CD4-positive, alpha-beta T cell treated with Interleukin-6 at 100 ng/mL for 8 hours (primary cell): Measurements from ENCODE around the gene INSIG2.

ENCODE experiments used
- DNase-seq: peaks from one replicate; pipeline ENCODE4 v3.0.0-alpha.2; 2020; ENCODE audit warnings: mixed read lengths, low spot score

The INSIG2 gene

DNA sequence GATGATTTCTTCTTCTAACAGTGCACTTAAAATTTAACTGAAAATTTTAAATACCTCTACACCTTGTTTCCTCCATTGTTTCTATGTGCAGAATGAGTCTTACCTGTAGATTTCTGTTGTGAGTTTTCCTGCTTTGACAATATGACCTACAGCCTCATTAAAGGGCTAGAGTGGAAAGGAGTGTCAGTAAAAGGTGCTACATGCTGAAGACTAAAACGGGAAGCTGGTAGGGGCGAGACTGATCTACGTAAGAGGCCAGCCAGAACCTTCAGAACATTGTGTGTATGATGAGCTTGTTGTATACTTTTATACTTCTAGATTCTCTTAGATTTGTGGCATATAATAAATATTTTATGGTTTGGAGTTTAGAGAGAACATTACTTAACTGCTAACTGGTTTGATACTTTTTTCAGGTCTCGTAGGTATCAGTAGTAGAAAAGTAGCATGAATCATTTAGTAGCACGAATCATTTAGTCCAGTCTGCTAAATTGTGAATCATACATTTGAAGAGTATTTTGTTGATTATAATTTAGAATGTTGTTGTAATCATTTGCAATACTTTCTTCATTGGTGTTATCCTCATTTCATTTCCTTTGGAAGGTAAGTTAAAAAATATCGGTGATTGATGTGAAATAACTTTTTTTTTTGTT is 14.3 kb downstream of the INSIG2 start:
- DNase-seq: no peak

DNA sequence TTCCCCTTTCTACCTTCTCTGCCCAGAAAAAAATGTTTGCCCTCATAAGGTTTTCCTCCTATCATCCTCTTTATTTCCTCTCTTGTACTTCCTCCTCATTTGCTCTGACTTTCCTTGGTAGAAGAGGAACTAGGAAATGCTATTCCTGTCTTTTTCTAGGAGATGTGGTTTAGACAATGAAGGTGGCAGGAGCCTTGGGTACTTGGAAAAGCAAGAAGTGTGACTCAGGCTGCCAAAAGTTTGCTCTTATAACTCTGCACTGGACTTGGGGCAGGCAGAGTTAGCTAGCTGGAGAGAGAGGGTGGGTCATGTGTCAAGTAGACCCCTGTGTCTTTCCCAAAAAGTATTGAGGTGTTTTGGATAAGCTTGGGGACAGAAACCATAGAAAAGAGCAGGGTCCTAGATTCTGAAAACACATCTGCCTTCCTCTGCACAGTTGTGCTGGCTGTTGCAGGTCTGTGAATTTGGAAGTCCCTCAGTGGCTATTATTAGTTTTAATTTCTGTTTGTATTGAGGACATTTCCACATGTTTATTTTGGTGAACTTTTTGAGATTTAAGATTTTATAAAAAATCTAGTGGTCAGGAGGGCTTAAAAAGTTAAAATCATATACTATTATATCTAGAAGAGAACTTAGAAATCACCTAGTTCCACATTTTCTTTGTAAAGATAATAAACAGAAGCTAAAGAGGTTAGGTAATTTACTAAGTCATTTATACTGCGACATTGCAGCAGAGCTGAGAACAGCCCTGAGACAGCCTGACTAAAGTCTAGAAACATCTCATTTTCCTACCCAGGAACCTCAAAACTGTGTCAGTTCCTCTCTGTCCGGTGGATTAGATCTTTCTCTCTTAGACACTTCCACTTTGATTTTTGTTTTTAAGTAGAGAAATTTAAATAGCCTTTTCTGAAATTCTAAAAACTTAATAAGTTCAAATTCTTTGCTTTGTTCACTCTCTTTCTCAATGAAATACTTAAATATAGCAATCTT is 16.0 kb downstream of the INSIG2 start:
- DNase-seq: no peak

DNA sequence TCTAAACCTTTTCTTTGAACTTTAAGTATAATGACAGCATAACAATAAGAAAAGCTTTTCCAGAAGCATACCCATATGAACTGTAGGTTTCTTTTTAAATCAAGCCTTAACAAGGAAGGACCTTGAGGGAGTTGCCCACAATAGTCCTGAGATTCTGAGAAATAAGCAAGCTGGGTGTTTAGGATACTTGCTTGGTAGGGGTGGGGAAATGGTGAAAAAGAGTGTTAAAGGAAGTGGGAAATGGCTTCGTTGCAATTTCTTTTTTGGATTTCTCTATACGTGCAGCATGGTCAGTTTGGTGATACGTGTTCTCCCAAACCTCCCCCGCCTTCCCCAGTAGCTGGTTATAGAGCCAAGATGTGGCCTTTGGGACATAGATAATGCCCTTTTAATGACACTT is 17.2 kb downstream of the INSIG2 start:
- DNase-seq: no peak

DNA sequence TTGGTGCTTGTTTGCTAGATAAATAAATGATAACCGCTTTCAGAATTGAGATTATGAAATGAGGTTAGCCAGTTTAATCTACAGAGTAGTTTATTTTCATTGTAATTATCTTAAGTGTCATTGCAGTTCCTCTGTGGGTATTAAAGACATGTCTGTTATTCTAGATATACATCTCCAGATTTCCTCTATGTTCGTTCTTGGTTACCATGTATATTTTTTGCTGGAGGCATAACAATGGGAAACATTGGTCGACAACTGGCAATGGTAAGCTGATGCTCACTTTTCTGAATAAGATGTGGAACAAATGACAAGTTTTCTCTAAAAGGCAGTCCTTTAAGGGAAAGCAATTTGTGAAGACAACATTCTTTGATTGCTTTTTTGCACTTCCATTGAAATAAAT is 18.7 kb downstream of the INSIG2 start:
- no peak for DNase-seq

DNA sequence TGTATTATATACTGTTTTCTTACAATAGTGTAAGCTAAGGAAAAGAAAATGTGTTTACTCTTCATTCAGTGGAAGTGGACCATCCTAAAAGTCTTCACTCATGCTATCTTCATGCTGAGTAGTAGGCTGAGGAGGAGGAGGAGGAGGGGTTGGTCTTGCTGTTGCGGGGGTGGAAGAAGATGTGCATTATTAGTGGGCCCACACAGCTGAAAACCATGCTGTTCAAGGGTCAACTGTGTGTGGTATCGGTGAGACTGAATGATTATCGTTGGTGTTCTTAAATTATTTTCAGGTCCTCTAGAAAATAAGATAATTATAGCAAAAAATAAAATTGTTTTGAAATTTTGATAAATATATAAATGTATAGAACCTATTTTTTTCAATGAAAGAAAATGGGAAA is 22.0 kb downstream of the INSIG2 start:
- DNase-seq: no peak

DNA sequence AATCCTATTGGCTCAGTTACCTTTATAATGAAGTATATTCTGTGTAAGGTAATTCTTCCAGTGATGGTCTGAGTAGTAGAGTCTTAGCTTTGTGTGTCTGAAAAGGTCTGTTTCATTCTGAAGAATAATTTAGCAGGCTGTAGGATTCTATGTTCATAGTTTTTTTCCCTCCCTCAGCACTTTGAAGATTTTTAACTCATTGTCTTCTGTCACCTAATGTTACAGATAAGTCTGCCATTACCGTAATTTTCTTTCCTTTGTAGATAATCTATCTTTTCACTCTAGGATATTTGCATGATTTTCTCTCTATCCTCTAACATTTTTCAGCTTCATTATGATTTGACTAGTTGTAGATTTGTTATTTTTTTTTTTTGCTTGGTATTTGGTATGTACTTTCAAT is 22.7 kb downstream of the INSIG2 start:
- DNase-seq: no peak

DNA sequence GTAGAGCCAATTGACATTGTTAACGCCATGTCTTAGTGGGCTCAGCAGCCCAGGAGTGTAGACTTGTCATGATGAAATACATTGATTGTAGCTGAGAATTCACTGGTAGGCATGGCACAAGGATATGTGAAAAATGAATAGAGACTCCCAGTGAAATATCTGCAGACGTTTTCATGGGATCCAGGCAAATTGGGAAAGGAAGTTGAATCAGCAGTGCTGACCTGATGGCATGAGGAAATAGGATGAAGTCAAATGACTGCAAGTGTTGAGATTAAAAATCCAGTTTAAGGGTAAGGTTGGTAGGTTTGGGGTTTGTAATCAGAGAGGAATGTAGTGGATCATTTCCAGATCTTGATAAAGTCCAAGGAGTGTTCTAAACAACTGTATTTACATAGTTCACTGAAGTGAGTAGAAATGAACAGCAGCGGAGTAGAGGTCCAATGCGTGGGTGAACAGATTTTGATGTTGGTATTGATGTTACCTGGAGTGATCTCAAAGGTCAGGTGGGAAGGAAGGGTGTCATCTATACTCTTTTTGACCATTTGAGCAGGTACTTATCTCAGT is 24.6 kb downstream of the INSIG2 start:
- DNase-seq: no peak

DNA sequence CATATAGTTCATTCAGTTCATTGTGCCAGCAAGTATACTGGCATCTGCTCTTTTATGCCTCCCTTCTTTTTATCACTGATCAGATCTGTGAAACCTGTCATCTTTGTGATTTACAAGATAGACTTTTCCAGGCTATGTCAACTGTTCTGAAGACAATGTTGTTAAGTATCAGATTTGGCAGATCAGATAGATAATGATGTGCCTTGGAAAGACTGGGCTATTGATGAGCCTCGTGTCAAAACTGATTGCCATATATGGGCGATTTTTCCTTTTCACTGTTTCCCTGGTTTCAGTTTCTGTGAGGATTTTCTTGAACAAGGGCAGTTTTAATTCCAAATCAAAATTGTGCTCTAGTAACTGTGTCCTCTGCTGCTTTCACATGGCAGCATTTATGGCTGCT is 26.6 kb downstream of the INSIG2 start:
- no peak for DNase-seq

DNA sequence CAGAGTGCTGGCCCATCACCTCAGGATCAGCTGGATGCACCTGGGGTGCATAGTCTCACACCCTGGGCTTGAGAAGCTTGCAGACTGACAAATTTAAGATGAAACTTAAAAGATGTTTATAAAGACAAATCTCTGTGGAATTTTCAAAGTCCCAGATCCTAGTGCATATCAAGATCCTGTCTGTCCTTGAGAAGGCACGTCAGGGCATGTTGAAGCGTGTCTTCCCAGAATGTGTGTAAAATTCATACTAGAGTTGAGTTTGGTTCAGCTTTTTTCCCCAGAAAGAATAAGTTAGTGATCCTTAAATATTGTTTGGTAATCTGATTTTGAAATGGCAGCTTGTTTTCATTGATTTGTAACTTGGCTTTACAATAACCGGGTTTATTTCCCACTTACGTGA is 27.5 kb downstream of the INSIG2 start:
- DNase-seq: no peak

DNA sequence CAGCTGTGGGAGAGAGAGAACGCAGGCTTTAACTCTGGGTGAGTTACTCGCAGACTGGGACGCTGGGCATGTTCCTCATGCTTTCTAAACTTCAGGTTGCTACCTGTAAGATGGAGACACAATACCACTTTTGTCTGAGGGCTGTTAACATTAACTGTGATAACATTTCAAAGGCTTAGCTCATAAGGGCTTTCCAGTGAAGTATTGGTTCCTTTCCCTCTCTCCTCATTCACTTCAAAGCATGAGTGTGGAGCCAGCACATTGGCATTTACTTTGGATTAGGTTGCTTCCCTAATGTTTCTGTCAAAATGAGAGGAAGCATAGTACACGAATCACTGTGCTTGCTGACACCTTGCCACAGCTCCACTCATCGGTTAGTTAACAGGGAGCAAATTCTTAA is 30.2 kb downstream of the INSIG2 start:
- DNase-seq: no peak

DNA sequence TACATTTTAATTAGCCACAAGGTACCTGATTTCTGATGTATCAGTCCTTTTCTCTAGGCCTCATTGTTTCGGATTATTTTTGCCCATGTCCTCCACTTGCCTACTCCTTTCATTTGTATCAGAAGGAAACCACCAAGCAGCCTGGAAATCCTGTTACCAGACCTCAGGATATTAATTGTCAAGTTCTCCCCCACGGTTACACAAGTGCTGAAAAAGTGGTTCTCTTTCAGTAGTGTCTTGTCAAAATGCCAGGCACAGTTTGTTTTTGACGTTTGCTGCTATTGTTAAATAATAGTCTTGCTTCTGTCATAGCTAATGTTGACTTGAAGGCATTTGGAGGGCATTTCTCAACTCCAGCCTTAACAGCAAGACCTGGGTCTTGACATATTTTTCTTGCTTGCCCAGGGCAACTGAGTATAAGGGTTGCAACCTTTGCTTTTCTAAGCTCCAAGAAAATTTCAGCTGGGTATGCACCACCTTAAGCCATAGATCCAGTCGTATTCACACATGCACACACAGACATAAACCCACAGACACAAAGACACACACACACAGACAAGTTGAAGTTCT is 31.0 kb downstream of the INSIG2 start:
- DNase-seq: no peak

DNA sequence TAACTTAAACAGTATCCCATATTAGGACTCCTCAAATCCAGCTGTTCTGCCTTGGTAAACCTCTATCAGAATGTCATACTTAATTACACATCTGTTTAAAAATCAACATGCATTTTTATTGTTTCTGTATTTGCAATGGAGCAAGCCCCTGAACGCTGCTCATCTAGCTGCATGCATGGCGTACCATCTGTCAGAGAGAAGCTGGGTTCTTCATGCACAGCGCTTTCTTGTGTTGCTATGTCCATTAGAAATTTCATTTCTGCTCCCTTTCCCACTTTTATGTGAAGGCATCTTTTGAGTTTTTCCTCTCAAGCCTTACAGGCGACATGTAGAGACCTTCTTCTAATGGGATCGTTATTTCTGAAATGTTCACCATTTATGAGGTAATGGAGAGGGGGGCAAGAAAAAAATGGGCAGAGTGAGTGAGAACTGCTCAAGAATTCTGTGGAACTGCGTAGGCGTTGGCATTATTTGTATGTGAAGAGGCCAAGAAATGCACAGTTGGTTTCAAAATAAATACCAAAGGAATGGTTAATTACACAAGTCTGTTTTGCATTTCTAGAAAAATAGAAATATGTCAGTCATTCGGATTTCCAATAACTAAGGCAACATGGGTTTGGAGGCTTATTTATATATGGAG is 31.6 kb downstream of the INSIG2 start:
- DNase-seq: no peak

DNA sequence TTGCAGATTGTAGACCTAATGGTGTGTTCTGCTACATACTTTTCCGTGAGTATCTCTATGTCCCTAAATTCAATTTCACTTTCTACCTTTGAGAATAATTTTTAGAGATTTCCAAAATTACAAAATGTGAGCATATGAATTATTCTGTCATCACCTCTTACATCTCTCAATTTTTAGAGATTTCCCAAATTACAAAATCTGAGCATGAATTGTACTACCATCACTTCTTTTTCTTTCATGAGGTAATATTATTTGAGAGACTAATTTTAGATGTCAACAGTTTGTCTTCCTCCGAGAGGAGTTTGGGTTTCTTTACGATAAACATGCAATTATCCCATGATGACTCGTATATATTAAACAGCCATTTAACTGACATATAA is 32.1 kb downstream of the INSIG2 start:
- DNase-seq: no peak

DNA sequence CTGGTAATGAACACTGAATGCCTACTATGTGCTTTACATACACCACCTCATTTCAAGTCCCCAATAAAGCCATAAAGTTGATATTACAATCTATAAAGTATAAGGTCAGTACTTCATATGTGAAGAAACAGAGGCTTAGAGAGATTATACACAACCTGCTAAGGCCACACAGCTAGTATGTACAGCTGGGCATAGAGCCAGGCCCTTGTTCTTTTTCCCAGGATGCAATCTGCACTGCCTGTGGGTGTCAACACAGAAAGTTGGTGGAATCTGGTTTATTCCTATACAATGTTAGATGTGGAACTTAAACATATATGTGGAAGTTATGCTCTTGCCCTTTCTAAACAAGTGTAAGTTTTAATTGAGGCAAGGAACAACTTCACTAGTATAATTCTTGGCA is 32.8 kb downstream of the INSIG2 start:
- no peak for DNase-seq

DNA sequence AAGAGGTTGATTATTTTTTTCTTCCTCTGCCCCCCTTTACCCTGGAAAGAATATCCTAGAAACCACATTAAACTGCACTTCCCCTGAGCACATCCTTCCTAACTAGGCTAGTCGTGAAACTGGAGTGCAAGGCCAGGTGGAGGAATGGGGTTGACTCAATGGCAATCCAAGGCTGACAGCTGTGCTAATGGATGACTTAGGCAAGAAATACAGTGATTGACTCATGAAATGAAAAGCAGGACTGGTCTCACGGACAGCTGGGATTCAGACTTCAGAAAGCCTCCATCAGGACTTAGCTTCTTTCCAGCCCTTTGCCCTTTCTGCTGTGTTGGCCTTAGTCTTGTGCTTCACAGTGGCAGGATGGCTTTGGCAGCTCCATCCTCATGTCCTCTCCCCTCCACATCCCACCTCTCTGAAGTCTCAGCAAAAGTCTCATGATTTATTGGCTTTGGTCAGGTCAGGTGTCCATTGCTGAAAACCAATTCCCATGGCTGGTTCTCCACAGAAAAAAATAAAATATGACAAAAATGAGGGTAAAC is 33.8 kb downstream of the INSIG2 start:
- no peak for DNase-seq

DNA sequence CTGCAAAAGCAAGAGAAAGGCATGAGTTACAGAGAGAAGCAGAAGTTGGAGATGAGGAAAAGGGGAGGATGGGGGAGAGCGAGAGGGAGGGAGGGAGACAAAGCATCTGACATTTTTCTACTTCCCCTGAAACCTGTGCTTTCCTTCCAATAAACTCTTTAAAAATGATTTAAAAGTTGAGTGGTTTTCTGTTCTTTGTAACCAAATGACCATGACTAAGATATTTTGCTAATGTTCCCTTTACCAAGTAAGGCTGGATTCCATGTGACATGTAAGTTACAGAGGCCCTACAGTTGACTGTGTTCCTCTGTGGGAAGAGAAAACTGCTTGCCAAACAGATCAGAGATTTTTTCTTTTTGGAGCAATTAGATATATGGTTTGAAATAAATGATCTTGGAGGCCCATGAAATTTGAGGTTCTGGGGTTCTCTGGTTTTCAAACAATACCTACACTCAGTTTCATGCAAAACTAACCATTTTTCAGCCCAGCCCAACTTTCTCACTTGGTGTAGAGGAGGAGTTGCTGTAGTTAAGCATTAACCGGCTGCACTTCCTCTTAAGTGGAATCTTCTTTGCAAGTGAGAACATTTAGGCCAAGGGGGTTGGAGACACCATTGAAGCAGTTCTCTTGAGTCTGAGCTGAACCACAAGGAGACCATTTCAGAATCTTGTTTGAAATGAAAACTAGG is 34.5 kb downstream of the INSIG2 start:
- no peak for DNase-seq

DNA sequence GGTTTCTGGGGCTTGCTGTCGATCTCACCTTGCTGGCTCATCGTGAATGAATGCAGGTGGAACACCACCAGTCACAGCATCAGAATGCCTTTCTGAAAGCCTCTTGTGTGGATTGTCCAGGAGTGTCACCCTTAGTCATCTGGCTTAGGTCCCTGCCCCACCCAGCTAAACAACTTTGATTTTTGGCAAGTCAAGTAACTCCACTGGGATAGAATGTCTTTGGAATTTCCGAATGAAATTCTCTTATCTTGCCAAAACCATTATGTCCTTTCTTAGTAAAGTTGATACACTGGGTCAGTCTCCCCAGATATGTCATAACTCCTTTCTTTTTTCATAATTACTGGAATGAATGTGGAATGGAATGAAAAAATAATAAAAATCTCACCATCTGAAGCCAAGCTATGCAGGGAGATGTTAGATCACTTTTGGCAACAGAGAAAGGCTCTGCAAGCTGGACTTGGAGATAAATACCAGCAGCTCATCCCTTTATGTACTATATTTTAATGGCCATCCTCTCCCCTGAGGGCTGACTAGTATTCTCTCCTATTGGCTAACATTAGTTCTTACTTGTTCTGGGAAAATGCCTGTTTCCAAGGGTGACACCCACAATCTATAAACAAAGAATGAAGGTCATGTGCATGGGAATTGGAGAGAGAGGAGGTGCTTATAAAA is 35.4 kb downstream of the INSIG2 start:
- no peak for DNase-seq

DNA sequence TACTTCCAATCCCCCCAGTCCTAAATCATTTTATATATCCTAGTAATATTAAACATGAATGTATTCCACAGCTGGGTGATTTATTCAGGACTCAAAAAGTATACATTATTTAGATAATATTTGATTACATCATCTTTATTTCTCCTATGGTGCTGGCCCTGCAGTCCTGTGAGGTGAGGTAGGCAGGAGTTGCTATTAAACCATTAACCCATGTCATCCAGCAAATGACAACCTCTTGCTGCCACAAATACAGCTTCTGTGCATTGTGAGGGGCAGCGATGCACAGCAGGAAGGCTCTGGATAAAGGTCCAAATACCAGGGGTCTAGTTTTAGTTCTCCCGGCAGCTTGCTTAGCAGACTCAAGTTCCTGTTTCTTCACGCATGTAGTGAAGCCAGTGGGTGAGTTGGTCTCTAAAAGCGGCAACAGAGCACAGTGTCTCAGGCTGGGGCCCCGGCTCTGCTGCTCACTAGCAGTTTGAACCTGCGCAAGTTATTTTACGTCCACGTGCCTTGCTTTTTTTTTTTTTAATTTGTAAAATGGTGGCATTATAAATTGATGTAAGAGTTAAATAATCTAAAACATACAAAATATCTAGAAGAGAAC is 36.1 kb downstream of the INSIG2 start:
- no peak for DNase-seq

DNA sequence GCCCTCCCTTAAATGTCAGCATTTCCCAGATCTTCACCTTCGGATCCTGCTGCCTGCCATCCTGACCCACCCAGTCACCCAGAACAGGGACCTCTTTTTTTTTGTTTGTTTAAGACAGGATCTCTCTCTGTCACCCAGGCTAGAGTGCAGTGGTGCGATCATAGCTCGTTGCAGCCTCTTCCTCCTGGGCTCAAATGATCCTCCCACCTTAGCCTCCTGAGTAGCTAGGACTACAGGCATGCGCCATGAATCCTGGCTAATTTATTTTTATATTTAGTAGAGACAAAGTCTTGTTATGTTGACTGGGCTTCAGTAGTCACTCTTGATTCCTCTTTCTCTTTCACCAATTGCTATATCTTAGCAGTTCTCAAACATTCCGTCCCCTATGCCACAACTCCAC is 39.0 kb downstream of the INSIG2 start:
- DNase-seq: no peak

DNA sequence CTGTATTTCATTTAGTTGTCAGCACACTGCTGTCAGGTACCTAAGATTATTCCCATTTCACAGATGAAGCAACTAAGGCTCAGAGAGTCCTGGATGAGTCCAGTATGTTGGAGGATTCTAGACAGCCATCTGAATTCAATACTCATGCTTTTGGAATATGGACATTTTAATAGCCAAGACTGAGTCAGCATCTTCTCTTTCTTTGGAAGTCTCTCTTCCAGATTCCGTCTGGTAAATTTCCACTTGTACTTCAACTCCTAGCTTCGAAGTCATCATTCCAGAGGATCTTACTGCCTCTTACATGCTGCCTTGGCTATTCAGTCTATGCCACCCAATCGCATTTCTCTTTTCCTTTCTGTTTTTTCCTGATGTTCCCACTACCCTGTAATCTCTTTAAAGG is 40.6 kb downstream of the INSIG2 start:
- DNase-seq: no peak

DNA sequence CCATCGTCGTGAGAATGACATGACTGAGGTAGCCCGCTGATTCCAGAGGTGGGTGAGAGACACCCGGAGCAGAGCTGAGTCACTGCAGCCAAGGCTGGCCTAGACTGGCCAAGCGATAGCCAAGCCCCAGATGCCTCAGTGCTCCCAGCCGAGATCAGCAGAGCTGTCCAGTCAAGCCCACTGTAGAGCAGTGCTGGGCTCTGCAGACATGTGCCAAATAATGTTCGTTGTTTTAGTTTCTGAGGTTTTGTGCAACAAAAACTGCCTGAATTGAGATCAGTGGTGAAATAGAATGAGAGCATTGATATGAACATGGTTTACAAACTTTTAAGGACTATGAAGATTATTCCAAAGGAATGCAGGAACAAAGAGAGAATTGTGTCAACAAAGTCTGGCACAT is 42.1 kb downstream of the INSIG2 start:
- DNase-seq: no peak
